ENCODE data around the gene CCNC.

CCNC gene, protein sequence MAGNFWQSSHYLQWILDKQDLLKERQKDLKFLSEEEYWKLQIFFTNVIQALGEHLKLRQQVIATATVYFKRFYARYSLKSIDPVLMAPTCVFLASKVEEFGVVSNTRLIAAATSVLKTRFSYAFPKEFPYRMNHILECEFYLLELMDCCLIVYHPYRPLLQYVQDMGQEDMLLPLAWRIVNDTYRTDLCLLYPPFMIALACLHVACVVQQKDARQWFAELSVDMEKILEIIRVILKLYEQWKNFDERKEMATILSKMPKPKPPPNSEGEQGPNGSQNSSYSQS

GRCh38 chr6:99568103-99568933 lies at the start of gene CCNC:
Gene CCNC (minus strand): TSS chr6:99568660. CDS start chr6:99568527, 133 bp downstream.
- peak; percentile 82 for DNase-seq

GRCh38 chr6:99617131-99617530 lies 48.7 kb upstream of the CCNC start:
- no peak for DNase-seq

DNA sequence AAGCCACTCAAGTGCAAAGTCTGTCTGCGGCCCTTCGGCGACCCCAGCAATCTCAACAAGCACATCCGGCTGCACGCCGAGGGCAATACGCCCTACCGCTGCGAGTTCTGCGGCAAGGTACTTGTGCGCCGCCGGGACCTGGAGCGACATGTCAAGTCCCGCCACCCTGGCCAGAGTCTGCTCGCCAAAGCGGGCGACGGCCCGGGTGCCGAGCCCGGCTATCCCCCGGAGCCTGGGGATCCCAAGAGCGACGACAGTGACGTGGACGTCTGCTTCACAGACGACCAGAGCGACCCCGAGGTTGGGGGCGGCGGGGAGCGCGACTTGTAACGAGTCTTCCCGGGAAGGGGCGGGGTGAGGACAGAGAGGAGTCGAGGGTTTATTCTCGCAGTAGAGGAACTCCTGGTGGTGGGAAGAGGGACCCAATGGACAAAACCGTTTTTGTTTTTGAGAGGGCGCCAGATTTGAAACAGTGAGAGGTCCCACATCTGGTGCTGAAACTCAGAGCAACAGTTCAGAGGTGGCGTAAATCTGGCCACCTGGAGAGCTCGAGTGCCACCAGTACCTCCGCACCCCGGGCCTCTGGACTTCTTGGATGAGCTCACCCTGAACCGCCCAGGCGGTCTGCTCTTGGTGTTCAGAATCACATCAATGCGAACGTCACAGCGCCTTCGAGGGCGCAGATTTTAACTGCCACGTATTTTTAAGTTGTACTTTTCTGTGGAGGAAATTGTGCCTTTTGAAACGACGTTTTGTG lies 46.1 kb upstream of the CCNC start:
- peak; percentile 62 for DNase-seq

DNA sequence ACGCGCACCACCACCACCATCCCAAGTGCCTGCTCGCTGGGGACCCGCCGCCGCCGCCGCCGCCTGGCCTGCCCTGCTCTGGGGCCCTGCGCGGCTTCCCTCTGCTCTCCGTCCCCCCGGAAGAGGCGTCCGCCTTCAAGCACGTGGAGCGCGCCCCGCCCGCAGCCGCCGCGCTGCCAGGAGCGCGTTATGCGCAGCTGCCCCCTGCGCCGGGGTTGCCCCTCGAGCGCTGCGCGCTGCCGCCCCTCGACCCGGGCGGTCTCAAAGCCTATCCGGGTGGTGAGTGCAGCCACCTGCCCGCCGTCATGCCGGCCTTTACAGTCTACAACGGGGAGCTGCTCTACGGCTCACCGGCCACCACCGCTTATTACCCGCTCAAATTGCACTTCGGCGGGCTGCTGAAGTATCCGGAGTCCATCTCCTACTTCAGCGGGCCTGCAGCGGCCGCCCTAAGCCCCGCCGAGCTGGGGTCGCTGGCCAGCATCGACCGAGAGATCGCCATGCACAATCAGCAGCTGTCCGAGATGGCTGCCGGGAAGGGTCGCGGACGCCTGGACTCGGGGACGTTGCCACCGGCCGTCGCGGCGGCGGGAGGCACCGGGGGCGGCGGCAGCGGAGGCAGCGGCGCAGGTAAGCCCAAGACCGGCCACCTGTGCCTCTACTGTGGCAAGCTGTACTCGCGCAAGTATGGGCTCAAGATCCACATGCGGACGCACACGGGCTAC lies 45.4 kb upstream of the CCNC start:
- peak; percentile 37 for DNase-seq

DNA sequence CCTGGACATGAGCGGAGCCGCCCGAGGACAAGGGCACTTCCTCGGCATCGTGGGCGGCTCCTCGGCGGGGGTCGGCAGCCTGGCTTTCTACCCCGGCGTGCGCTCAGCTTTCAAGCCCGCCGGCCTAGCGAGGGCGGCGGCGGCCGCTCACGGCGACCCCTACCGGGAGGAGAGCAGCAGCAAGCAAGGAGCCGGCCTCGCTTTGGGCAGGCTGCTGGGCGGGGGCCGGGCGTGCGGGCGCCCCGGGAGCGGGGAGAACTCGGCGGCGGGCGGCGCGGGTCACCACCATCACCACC lies 44.9 kb upstream of the CCNC start:
- DNase-seq = peak; percentile 37

- DNase-seq = no peak
Observed at GRCh38 chr6:99612551-99613408, 44.3 kb upstream of the CCNC start.

DNA sequence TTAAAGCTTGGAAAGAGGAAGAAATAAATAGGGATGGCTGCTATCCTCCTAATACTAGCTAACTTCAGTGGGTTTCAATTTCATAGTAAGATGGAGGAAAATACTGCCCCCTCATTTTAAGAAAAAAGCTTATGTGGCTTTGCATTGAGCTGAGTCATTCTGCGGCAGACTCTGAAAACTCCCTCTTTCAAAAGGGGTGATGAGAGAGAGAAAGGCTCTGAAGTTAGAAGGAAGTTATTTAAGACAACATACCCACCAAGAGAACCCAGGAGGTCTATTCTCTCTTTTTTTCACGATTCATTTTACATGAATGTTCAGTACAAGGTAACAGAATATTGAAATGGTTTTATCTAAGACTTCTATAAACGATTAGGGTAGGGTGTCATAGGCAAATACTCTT lies 42.7 kb upstream of the CCNC start:
- no peak for DNase-seq

DNA sequence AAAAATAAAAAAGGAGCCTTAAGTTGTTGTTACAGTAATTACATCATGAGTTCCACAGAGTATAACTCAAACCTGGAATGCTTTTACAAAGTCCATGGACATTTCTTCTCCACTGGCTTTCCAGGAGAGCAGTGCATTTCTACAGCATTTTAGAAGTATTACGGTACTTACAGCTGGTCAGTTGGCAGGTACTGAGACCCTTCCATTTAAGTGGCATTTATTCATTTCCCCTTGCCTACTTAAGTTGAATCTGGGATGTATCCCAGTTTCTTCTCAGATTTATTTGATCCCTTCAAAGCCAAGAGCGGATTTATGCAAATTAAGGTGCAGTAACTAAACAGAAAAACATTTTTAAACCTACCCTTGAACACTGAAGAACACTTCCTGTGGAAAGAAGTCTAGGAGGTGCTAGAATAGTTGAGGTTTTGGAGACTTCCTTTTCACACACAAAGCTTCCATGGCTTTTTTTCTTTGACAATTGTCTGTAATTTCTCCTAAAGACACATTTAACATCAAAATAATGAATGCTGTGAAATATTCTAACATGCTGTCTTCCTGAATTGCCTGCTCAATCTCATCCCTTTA lies 41.5 kb upstream of the CCNC start:
- DNase-seq = no peak

DNA sequence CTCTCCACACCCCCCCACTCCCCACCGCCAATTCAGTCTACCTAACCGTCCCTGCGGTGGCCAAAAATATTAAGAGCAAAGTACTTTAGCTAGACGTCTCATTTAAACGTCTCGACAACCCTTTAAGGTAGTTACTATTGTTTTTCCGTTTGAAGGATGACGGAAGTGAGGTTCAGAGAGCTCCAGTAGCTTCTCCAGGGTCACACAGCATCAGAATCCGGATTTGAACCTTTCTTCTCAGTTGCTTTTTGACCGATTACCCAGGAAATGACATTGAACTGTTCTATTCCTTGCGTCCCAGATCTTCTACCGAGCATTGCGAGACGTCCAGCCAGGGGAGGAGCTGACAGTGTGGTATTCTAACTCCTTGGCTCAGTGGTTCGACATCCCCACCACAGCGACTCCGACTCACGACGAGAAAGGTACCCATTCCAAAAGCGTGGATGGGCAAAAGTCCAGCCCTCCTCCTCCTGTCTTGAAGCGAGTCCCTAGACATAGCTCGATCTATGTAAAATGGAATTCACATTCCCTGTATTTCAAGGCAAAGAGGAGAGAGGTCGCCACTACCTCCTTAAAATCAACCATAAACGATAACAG lies 40.5 kb upstream of the CCNC start:
- DNase-seq = no peak

GRCh38 chr6:99608059-99608885 lies 39.8 kb upstream of the CCNC start:
- DNase-seq = no peak

GRCh38 chr6:99607416-99608036 lies 39.1 kb upstream of the CCNC start:
- DNase-seq = no peak

DNA sequence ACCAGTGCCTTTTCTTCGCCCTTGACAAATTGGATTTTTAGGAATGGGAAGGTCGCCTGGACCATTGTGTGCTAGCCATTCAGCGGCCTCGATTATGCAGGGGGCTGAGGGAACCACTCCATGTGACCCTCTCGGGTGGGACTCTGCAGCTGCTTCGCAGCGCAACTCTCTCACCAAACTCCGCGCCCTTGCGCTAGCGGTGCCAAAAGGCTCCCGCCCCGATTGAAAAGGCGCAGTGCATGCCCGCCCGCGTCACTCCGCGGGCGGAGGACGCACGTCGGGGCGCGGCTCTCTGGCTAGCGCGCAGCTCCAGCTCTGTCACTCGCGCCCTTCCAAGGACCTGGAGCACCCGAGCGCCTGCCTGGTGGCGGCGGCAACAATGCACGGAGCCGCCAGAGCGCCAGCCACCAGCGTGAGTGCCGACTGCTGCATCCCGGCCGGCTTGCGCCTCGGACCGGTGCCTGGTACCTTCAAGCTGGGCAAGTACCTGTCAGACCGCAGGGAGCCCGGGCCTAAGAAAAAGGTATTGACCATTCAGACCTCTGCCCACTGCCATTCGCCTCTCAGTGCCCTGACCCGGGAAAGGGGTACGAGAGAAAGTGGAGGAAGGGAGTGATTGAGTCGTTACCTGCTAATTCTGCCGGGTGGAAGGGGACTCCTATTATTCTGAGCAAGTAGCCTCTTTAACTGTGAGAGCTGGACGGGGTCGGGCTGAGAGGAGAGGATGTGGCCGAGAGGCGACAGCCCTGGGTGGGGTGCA lies 38.4 kb upstream of the CCNC start, which contains the start of gene PRDM13:
Gene PRDM13 (plus strand): TSS at position 178 of the 760 bp plus-strand sequence. CDS start 202 bp downstream, at position 380.
- no peak for DNase-seq

GRCh38 chr6:99605911-99606655 lies 37.6 kb upstream of the CCNC start:
- DNase-seq = no peak

- DNase-seq = no peak
Observed at GRCh38 chr6:99605074-99605734, 36.7 kb upstream of the CCNC start.

- no peak for DNase-seq
Observed at GRCh38 chr6:99604166-99605073, 36.0 kb upstream of the CCNC start.

DNA sequence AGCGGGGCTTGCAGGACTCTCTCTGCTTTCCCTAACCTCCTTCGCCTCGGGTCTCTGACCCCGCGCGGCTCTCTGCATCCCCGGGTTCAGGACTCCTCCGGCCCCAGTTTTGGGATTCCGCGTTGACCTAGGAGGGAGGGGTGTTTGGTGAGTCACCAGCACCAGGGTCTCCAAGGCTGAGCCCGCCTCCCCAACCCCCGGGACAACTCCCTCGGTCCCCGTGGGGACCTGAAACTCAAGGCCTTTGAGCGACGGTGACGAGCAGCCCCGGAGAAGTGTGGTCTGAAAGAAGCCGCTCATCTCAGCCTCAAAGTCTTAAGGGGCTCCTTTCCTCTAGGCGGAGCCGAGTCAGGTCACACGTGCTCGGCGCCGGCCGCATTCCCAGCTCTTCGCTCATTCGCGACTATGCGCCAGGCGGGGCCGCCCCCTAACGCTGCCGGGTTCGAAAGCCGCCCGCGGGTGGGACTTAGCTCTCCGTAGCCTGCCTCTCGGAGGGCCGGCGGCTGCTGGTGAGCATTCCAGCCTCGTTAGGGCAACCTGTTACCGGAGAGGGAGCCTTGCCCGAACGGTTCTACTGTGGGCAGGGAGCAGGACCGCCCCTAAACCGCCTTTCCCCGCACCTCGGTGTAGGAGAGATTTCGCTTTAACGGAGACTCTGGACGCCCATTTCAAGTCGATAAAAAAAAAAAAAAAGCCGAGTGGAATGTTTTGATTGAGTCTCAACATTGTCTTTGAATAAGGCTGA lies 35.1 kb upstream of the CCNC start:
- DNase-seq = no peak

Data from NCI-H510A (cell line).